ENCODE results near the gene DSG3. TPM values are rescaled to one million over a fixed set of nuclear protein-coding genes. Genes with fewer than 3 reads are reported as not detected.

Gene DSG3
- total RNA-seq, 1 experiment from 2014 or later = 0.05 TPM

GRCh38 chr18:31420524-31420923 is 27.0 kb upstream of the DSG3 start:
- H3K36me3 ChIP-seq (ENCODE audit: control insufficient read depth in 1 of 2, insufficient read depth in 2 of 2, low read length in 2 of 2) = no peaks in the 10 kb centered on the region
- H3K4me2 ChIP-seq (ENCODE audit: low read length) = peak overlapping the region; percentile 61; the same call in 1 of the 2 replicates
- ChIA-PET RAD21 (ENCODE audit: low non-redundant PET in 1 of 2, low total read pairs in 2 of 2, uncharacterized antibody in 2 of 2, unreplicated experiment in 2 of 2) (no interaction called here), POLR2A (interaction anchor here (1.3 to 1.4 kb wide), 2 partner anchors 10 to 130 kb away, joined by 3 to 4 read pairs; no protein-coding TSS in a partner anchor), CTCF (interaction anchor here (0.6 to 1.0 kb wide), 4 partner anchors 9 to 142 kb away, joined by 3 to 4 read pairs (median 4); no protein-coding TSS in a partner anchor)
- no peaks in the 10 kb centered on the region for H3K79me2 ChIP-seq (ENCODE audit: insufficient read depth, low read length)
- H3K4me1 ChIP-seq (ENCODE audit: control insufficient read depth in 1 of 2, insufficient read depth in 2 of 2, low read length in 2 of 2) = peaks cover 7 to 28% of the 10 kb centered on the region in 2 experiments; a peak in 3 of 4 replicates
- BruUV-seq (replicated peaks) = no TSS peak
- H4K20me1 ChIP-seq (ENCODE audit: insufficient read depth) = no peaks in the 10 kb centered on the region
- H3K9ac ChIP-seq (ENCODE audit: low read length) = no peak overlapping the region
- no peak overlapping the region; the same call in 1 of the 2 replicates for H3K27ac ChIP-seq (ENCODE audit: low read depth, low read length)
- H3K27me3 ChIP-seq (ENCODE audit: insufficient read depth, low read length) = no peaks in the 10 kb centered on the region
- DNase-seq (ENCODE audit: low read depth, low spot score) = no peak
- H2AFZ ChIP-seq (ENCODE audit: low read depth, low read length, poor library complexity, severe bottlenecking) = peak overlapping the region; percentile 94
- no peak overlapping the region for H3K4me3 ChIP-seq (replicated peaks in 1 of 2; ENCODE audit: low read depth in 1 of 2, low read length in 2 of 2)
- H3K9me3 ChIP-seq (ENCODE audit: control insufficient read depth in 1 of 2, insufficient read depth in 1 of 2, low read depth in 1 of 2, low read length in 2 of 2) = no peaks in the 10 kb centered on the region
- no peak for ATAC-seq
- H3K9me2 ChIP-seq (ENCODE audit: insufficient read depth) = no peaks in the 10 kb centered on the region
- intact Hi-C loops (cut with micrococcal nuclease) = loop anchor here (5.0 to 10.0 kb wide), 3 partner anchors 153 to 534 kb away; no protein-coding TSS in a partner anchor
- TF ChIP-seq CBX3 (IDR thresholded peaks at IDR 0.05; ENCODE audit: low read depth) (no peak), SIN3A (IDR thresholded peaks at IDR 0.05; ENCODE audit: low read depth) (no peak), ELF1 (IDR thresholded peaks at IDR 0.05; ENCODE audit: borderline replicate concordance, low read depth) (no peak), POLR2AphosphoS5 (IDR thresholded peaks at IDR 0.05; ENCODE audit: low read depth, low read length) (no peak), JUND (IDR thresholded peaks at IDR 0.05) (no peak), CTCF (IDR thresholded peaks at IDR 0.05 in 2 of 3, conservative IDR thresholded peaks at IDR 0.05 in 1 of 3; ENCODE audit: borderline replicate concordance in 1 of 3, insufficient read depth in 1 of 3, low read depth in 2 of 3, low read length in 2 of 3) (no peak), REST (IDR thresholded peaks at IDR 0.05; ENCODE audit: low read depth) (no peak), RAD21 (IDR thresholded peaks at IDR 0.05; ENCODE audit: low read depth) (no peak), EZH2phosphoT487 (IDR thresholded peaks at IDR 0.05; ENCODE audit: borderline replicate concordance) (no peak), FOSL1 (IDR thresholded peaks at IDR 0.05; ENCODE audit: low read depth) (no peak), CEBPB (IDR thresholded peaks at IDR 0.05; ENCODE audit: low read depth) (no peak), YY1 (IDR thresholded peaks at IDR 0.05; ENCODE audit: extremely low read depth, insufficient replicate concordance, low read depth, low read length) (no peak), ZFX (IDR thresholded peaks at IDR 0.05) (no peak), POLR2A (IDR thresholded peaks at IDR 0.05; ENCODE audit: borderline replicate concordance, extremely low read depth, insufficient read depth, insufficient read length) (no peak), MAX (IDR thresholded peaks at IDR 0.05) (no peak), ZNF274 (IDR thresholded peaks at IDR 0.05; ENCODE audit: low read depth, low read length) (no peak), SRF (IDR thresholded peaks at IDR 0.05; ENCODE audit: low read depth) (no peak), EZH2 (IDR thresholded peaks at IDR 0.05) (no peak)
- TF ChIP-seq, protein P1, sequence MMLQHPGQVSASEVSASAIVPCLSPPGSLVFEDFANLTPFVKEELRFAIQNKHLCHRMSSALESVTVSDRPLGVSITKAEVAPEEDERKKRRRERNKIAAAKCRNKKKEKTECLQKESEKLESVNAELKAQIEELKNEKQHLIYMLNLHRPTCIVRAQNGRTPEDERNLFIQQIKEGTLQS (IDR thresholded peaks at IDR 0.05) = no peak
